Skeletal muscle satellite cell (primary cell): ENCODE results near the gene PSMB10.

Experiments
- H3K27me3 ChIP-seq: 2 replicates; pipeline ENCODE4 v1.7.0; 2013; ENCODE audit warnings: low read length; ENCODE audit not compliant: control insufficient read depth, insufficient read depth
- H3K36me3 ChIP-seq: 2 replicates; pipeline ENCODE4 v1.7.0; 2013; ENCODE audit warnings: mild to moderate bottlenecking, control low read depth, low read length; ENCODE audit not compliant: insufficient read depth
- H3K4me1 ChIP-seq: 2 replicates; pipeline ENCODE4 v1.7.0; 2013; ENCODE audit warnings: low read length; ENCODE audit not compliant: control insufficient read depth, insufficient read depth
- H3K4me2 ChIP-seq: 2 replicates; pipeline ENCODE4 v1.7.0; 2013; ENCODE audit warnings: mild to moderate bottlenecking, low read length
- H3K4me3 ChIP-seq: 2 replicates; pipeline ENCODE4 v1.7.0; 2013; ENCODE audit warnings: low read length
- H3K9ac ChIP-seq: 2 replicates; pipeline ENCODE4 v1.7.0; 2013; ENCODE audit warnings: mild to moderate bottlenecking, low read depth, low read length, moderate library complexity
- H3K9me3 ChIP-seq: replicated peaks from 2 replicates; pipeline ENCODE4 v1.7.0; 2013; ENCODE audit warnings: mild to moderate bottlenecking, control low read depth, low read length

The PSMB10 gene

GRCh38 chr16:67936880-67937605, 393 bp upstream of the PSMB10 start:
- Histone ChIP-seq H3K27me3 (no peaks in the 10 kb centered on the region), H3K9me3 (no peaks in the 10 kb centered on the region), H3K4me3 (peak overlapping the region; percentile 77), H3K36me3 (peaks cover 29% of the 10 kb centered on the region), H3K4me1 (peaks cover 23% of the 10 kb centered on the region), H3K4me2 (peak overlapping the region; percentile 97), H3K9ac (peak overlapping the region; percentile 88)

- H3K4me3 ChIP-seq = peak overlapping the region; percentile 77
- peaks cover 23% of the 10 kb centered on the region for H3K4me1 ChIP-seq
- peak overlapping the region; percentile 97 for H3K4me2 ChIP-seq
- peaks cover 15% of the 10 kb centered on the region for H3K36me3 ChIP-seq
- no peaks in the 10 kb centered on the region for H3K9me3 ChIP-seq
- H3K9ac ChIP-seq = peak overlapping the region; percentile 88
- H3K27me3 ChIP-seq = no peaks in the 10 kb centered on the region
Measured at GRCh38 chr16:67935402-67936123, 1.1 kb downstream of the PSMB10 start.

GRCh38 chr16:67935101-67935401, 1.6 kb downstream of the PSMB10 start:
- Histone ChIP-seq H3K4me2 (peak overlapping the region; percentile 97), H3K4me3 (peak overlapping the region; percentile 77), H3K36me3 (peaks cover 10% of the 10 kb centered on the region), H3K4me1 (peaks cover 23% of the 10 kb centered on the region), H3K27me3 (no peaks in the 10 kb centered on the region), H3K9me3 (no peaks in the 10 kb centered on the region), H3K9ac (peak overlapping the region; percentile 88)

DNA sequence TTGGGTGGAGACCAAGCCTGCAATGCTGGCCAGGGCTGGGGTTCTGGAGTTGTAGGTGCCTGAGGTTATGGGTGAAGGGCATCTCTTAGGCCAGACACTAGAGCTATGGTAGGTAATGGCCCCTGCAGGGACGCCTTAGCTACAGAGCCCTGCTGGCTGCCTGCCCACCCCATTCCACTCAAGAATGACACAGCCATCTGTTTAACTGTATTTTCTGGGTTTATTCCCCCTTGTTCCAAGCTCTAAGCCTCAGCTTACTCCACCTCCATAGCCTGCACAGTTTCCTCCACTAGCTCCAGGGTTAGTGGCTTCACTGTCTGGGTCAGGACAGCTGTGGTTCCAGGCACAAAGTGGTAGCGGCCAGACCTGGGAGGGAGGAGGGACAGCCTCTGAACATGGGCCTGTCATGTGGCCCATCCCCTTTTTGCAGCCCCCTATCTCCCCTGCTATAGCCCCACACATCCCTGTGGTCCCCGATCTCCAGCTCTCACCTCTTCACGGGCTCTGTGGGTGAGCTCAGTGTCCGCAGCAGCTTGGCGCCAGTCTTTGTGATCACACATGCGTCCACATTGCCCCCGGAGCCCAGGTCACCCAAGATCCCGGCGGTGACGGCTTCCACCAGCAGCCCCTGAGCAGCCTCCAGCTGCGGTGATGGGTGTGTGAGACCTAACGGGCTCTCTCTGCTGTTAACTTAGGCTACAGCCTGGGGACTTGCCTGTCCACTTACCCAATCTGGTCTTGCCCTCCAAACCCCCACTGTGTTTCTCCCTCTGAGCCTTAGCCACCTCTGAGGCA, 2.1 kb downstream of the PSMB10 start:
- Histone ChIP-seq H3K27me3 (no peaks in the 10 kb centered on the region), H3K4me1 (peaks cover 23% of the 10 kb centered on the region), H3K36me3 (peaks cover 4% of the 10 kb centered on the region), H3K4me3 (peak overlapping the region; percentile 77), H3K4me2 (peak overlapping the region; percentile 97), H3K9me3 (no peaks in the 10 kb centered on the region), H3K9ac (peak overlapping the region; percentile 88)

GRCh38 chr16:67933805-67934204, 2.8 kb downstream of the PSMB10 start:
- Histone ChIP-seq H3K4me1 (peaks cover 23% of the 10 kb centered on the region), H3K36me3 (peaks cover 2% of the 10 kb centered on the region), H3K27me3 (no peaks in the 10 kb centered on the region), H3K4me2 (no peak overlapping the region), H3K9me3 (no peaks in the 10 kb centered on the region), H3K9ac (no peak overlapping the region), H3K4me3 (no peak overlapping the region)

DNA sequence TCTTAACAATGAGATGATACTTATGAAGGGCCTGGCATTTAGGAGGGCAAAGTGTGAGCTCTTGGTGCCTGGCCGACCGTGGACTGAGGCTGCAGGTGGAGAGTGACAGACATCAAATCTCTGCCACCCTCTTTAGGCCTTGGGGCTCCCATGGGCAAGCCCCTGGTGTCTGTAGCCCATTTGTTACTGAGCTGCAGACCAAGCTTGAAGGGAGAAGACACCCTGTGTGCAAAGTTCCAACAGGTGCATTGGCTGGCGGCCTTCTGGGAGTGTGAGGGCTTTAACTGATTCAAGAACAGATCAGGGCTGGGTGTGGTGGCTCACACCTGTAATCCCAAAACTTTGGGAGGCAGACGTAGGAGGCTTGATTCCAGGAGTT, 4.2 kb downstream of the PSMB10 start:
- Histone ChIP-seq H3K9ac (no peak overlapping the region), H3K4me1 (peaks cover 20% of the 10 kb centered on the region), H3K4me2 (no peak overlapping the region), H3K36me3 (peaks cover 14% of the 10 kb centered on the region), H3K27me3 (no peaks in the 10 kb centered on the region), H3K4me3 (no peak overlapping the region), H3K9me3 (no peaks in the 10 kb centered on the region)

GRCh38 chr16:67931712-67932461, 4.8 kb downstream of the PSMB10 start, which contains the start of gene CTRL:
Gene CTRL (minus strand): TSS chr16:67931862. CDS start chr16:67931852, 10 bp downstream.
- Histone ChIP-seq H3K4me2 (no peak within 1 kb of the TSS), H3K9ac (no peak within 1 kb of the TSS), H3K36me3 (peaks cover 17% of the 10 kb centered on the region), H3K9me3 (no peaks in the 10 kb centered on the region), H3K4me1 (peaks cover 14% of the 10 kb centered on the region), H3K27me3 (no peaks in the 10 kb centered on the region), H3K4me3 (no peak within 1 kb of the TSS)

- peaks cover 17% of the 10 kb centered on the region for H3K36me3 ChIP-seq
- no peak overlapping the region for H3K4me2 ChIP-seq
- H3K27me3 ChIP-seq = no peaks in the 10 kb centered on the region
- H3K9ac ChIP-seq = no peak overlapping the region
- H3K4me1 ChIP-seq = peaks cover 24% of the 10 kb centered on the region
- no peak overlapping the region for H3K4me3 ChIP-seq
- H3K9me3 ChIP-seq = no peaks in the 10 kb centered on the region
Measured at GRCh38 chr16:67930678-67931211, 5.9 kb downstream of the PSMB10 start.

DNA sequence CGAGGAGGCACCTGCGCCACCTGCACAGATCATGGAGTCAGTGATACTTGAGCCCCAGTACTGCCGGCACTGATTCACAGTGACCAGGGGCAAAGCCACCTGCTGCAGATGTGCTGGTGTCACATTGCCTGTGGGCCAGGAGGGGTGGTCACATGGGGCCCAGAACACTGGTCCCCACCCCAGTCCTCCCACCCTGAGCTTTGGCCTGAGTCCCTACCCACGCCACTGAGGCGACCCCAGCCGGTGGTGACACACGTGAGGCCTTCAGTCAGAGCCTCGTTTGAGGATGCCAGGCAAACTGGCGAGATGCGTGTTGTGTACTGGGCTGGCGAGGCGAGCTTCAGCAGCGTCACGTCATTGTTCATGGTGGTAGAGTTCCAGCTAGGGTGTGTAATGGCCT, 6.5 kb downstream of the PSMB10 start:
- no peak overlapping the region for H3K9ac ChIP-seq
- no peaks in the 10 kb centered on the region for H3K27me3 ChIP-seq
- no peak overlapping the region for H3K4me3 ChIP-seq
- no peak overlapping the region for H3K4me2 ChIP-seq
- H3K9me3 ChIP-seq = no peaks in the 10 kb centered on the region
- peaks cover 22% of the 10 kb centered on the region for H3K4me1 ChIP-seq
- H3K36me3 ChIP-seq = peaks cover 17% of the 10 kb centered on the region

DNA sequence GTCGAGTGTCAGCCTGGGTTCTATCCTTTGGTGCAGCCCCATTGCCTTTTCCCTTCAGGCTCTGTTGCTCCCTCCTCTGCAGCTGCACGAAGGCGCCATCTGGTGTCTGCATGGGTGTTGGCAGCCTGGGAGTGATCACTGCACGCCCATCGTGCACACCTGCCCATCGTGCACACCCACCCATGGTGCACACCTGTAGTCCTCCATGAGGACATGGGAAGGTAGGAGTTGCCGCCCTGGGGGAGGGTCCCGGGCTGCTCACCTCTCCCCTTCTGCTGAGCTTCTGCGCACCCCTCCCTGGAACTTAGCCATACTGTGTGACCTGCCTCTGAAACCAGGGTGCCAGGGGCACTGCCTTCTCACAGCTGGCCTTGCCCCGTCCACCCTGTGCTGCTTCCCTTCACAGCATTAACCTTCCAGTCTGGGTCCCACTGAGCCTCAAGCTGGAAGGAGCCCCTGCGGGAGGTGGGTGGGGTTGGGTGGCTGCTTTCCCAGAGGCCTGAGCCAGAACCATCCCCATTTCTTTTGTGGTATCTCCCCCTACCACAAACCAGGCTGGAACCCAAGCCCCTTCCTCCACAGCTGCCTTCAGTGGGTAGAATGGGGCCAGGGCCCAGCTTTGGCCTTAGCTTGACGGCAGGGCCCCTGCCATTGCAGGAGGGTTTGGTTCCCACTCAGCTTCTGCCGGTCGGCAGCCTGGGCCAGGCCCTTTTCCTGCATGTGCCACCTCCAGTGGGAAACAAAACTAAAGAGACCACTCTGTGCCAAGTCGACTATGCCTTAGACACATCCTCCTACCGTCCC, 7.9 kb downstream of the PSMB10 start:
- Histone ChIP-seq H3K9ac (no peak overlapping the region), H3K9me3 (no peaks in the 10 kb centered on the region), H3K36me3 (peaks cover 23% of the 10 kb centered on the region), H3K4me1 (peaks cover 13% of the 10 kb centered on the region), H3K4me3 (no peak overlapping the region), H3K4me2 (no peak overlapping the region), H3K27me3 (no peaks in the 10 kb centered on the region)
